Stimulated activated CD8-positive, alpha-beta memory T cell treated with anti-CD3 and anti-CD28 coated beads, Interleukin-12 subunit alpha, Interleukin-12 subunit beta, amount 100 ng/mL, for 24 hours (primary cell): Measurements from ENCODE around the gene PHF3.
"Not testable (repeated sequence)": the region's sequence is repeated elsewhere in the genome, so short reads cannot be mapped to it uniquely, and the experiment has no call there.

ENCODE experiments used
- DNase-seq: peaks from one replicate; pipeline ENCODE4 v3.0.0-alpha.2; 2020; ENCODE audit errors: extremely low read depth

Gene PHF3

GRCh38 chr6:63706630-63707029 lies 71.0 kb downstream of the PHF3 start:
- no peak for DNase-seq

GRCh38 chr6:63708631-63709030 lies 73.0 kb downstream of the PHF3 start:
- no peak for DNase-seq

- no peak for DNase-seq
Measured at GRCh38 chr6:63709148-63709547, 73.5 kb downstream of the PHF3 start.

GRCh38 chr6:63713332-63713731 lies 77.7 kb downstream of the PHF3 start:
- no peak for DNase-seq

- DNase-seq: no peak
Measured at GRCh38 chr6:63714091-63714490, 78.5 kb downstream of the PHF3 start.

- DNase-seq: no peak
Measured at GRCh38 chr6:63716169-63716568, 80.6 kb downstream of the PHF3 start.

GRCh38 chr6:63721181-63721580 lies 85.6 kb downstream of the PHF3 start:
- no peak for DNase-seq

GRCh38 chr6:63724721-63725120 lies 89.1 kb downstream of the PHF3 start:
- DNase-seq: no peak

GRCh38 chr6:63730311-63730710 lies 94.7 kb downstream of the PHF3 start:
- DNase-seq: no peak

- no peak for DNase-seq
Measured at GRCh38 chr6:63731930-63732329, 96.3 kb downstream of the PHF3 start.

GRCh38 chr6:63732336-63732735 lies 96.7 kb downstream of the PHF3 start:
- DNase-seq: no peak

GRCh38 chr6:63734923-63735322 lies 99.3 kb downstream of the PHF3 start:
- DNase-seq: no peak

- not testable (repeated sequence) for DNase-seq
Measured at GRCh38 chr6:63738190-63738589, 102.6 kb downstream of the PHF3 start.

GRCh38 chr6:63739094-63739687 lies 103.6 kb downstream of the PHF3 start:
- DNase-seq: no peak

- no peak for DNase-seq
Measured at GRCh38 chr6:63740709-63741108, 105.1 kb downstream of the PHF3 start.

GRCh38 chr6:63742060-63742459 lies 106.5 kb downstream of the PHF3 start:
- DNase-seq: no peak

GRCh38 chr6:63743691-63744090 lies 108.1 kb downstream of the PHF3 start:
- DNase-seq: no peak

GRCh38 chr6:63744810-63745209 lies 109.2 kb downstream of the PHF3 start:
- DNase-seq: no peak

GRCh38 chr6:63745784-63746183 lies 110.2 kb downstream of the PHF3 start:
- DNase-seq: no peak

GRCh38 chr6:63750400-63750799 lies 114.8 kb downstream of the PHF3 start:
- DNase-seq: no peak

GRCh38 chr6:63757275-63757674 lies 121.7 kb downstream of the PHF3 start:
- not testable (repeated sequence) for DNase-seq

GRCh38 chr6:63757826-63758225 lies 122.2 kb downstream of the PHF3 start:
- no peak for DNase-seq

- no peak for DNase-seq
Measured at GRCh38 chr6:63759605-63760105, 124.1 kb downstream of the PHF3 start.

GRCh38 chr6:63760199-63760598 lies 124.6 kb downstream of the PHF3 start:
- no peak for DNase-seq
